GM12872 (cell line): ENCODE results near the gene SMAD9.

Experiments used
- TF ChIP-seq, protein P1 (sequence below): IDR thresholded peaks from 3 replicates; pipeline ENCODE4 v1.5.1; 2011; ENCODE audit warnings: low read depth, mild to moderate bottlenecking, low read length, moderate library complexity; ENCODE audit not compliant: insufficient read depth

Gene SMAD9

DNA sequence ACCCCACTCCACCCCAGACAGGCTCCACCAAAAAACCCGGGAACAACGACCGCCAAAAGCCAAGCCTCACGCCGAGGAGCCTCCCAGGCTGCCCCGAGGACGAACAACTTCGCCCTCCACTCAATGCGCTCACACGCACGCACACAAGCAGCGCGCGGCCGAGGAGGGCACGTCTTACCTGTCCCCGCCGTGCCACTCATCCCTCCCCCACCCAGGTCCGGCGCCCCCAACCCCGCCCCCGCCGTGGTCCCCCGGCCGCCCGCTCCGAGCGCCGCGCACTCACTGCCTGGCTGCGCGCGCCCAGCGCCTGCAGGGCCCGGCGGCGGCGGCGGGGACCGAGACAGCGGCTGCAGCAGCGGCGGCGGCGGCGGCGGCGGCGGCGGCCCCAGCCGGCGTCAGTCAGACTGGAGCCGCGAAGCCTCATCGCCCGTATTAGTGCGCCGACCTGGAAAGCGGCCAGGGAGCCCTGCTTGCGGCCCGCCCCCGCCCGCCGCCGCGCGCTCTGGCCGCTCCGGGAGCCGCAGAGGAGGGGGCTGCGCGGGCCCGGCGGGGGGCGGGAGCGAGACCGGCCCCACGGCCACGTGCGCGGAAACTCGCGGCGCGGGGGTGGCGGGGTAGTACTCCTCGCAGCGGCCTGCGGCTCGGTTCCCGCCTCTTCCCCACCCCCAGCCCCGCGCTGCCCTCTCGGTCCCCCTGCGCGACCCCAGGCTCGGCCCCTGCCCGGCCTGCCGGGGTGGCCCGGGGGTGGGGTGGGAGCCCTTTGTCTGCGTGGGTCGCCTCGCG, at the start of gene SMAD9:
SMAD9 (minus strand) TSS at position 406 of the 783 bp plus-strand sequence. CDS start 40,549 bp downstream, outside the sequence.
- TF ChIP-seq, protein P1, sequence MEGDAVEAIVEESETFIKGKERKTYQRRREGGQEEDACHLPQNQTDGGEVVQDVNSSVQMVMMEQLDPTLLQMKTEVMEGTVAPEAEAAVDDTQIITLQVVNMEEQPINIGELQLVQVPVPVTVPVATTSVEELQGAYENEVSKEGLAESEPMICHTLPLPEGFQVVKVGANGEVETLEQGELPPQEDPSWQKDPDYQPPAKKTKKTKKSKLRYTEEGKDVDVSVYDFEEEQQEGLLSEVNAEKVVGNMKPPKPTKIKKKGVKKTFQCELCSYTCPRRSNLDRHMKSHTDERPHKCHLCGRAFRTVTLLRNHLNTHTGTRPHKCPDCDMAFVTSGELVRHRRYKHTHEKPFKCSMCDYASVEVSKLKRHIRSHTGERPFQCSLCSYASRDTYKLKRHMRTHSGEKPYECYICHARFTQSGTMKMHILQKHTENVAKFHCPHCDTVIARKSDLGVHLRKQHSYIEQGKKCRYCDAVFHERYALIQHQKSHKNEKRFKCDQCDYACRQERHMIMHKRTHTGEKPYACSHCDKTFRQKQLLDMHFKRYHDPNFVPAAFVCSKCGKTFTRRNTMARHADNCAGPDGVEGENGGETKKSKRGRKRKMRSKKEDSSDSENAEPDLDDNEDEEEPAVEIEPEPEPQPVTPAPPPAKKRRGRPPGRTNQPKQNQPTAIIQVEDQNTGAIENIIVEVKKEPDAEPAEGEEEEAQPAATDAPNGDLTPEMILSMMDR = no peak

DNA sequence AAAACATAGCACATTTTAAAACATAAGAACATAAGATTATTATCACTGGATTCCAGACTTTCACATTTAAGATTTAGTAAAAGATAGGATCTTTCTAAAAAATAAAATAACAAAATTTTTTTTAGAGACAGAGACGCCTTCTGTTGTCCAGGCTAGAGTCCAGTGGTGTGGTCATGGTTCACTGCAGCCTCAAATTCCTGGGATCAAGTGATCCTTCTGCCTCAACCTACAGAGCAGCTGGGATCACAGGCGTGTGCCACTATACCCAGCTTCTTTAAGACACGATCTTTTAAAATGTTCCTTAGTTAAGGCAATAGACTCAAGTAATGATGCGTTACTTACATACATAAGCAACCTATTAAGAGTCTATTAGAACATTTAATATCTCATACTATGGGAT, 46.4 kb upstream of the SMAD9 start:
- TF ChIP-seq, protein P1 = no peak

DNA sequence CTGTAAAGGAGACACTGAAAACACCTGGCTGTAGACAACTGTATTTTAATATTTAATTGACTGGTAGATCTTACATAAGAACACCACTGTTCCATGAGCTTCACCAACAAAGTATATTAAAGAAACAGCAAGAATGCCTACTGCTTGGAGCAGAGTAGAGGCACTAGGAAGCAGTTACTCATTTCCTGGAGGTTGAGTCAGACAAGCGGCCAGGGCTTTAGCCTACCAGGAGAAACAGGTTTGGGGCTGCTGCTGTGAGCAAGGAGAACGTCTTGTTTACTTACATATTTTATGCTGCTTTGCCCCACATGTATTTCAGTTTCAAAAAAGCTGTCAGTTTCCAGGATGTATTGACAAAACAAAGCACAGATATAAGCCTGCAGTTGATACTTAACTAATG, 45.7 kb upstream of the SMAD9 start:
- TF ChIP-seq, protein P1 = no peak

DNA sequence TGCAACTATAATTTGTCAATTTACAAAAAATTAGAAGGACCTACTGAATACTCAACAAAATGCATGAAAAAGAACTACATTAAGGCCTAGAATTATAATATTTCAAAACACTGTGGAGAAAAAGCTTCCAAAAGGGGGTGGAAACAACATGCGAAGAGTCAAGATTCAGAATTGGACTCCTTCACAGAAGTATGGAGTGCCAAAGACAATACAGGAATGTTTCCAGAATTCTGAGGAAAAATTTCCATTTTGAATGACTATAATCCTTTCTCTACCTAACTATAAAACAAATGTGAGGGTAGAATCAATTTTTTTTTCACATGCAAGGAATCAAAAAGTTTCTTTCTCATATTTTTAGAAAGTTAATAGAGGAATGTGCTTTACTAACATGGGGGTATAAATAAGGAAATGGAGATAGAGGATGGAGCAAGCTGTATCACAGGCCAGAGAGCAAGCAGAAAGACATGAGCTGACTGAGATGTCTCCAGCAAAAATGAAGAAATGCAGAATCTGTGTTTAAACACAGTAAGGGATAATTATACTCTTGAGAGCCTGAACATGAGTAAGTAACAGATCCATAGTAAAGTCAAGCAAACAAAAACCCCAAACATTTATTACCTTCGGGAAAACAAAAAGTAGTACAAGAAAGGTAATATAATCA, 39.5 kb upstream of the SMAD9 start:
- TF ChIP-seq, protein P1 = no peak

DNA sequence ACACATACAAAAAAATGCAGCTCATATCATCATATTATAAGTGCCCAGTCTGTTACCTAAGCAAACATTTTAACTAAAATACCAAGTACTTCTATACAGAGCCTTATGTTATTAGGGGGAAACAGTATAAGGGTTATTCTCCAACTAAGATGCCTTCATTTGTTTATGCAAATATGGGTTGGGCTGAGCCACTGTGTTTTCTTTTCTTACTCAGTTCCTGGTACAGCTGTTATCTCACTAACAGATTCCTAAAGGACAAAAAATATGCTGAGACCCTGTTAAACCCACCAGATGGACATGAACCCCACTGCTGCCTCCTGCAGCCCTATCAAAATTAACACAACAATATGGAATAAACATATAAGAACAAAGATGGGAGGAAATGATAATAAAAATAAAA, 34.5 kb upstream of the SMAD9 start:
- TF ChIP-seq, protein P1 = no peak

DNA sequence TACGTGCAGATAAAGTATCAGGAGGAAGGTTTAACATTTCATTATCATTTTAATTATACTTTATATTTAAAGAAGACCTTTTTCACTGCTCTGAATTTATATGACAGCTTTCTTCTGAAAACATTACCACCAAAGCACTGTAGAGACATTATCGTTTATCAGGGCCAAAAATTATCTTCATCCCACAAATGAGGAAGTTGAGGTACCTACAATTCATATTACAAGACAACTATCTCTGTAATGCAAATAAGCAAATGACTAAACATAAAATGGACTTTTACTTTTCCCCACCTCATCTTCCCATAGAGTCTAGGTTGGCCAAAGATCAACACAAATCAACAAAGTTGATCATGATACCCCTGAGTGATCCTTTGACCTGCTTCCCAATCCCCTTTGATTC, 30.9 kb upstream of the SMAD9 start:
- TF ChIP-seq, protein P1 = no peak

DNA sequence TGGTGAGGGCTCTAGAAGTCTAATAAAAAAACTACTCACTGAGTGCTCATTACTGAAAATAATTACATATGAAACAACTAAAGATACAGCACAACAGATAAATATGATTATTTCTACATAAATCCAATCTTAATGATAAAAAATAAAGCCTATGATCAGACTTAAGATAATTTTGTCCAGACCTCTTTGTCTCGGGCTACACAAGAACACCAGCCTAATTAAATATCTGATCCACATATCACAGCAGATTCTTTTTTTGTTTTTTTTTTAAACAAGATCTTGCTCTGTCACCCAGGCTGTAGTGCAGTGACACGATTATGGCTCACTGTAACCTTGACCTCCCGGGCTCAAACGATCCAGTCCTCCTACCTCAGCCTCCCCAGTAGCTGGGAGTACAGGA, 30.3 kb upstream of the SMAD9 start:
- TF ChIP-seq, protein P1 = no peak
